Measurements from ENCODE around the gene RASGRF2. TPM values are rescaled to one million over a fixed set of nuclear protein-coding genes. Genes with fewer than 3 reads are reported as not detected.

Gene RASGRF2
- total RNA-seq, 1 experiment from 2014 or later = 9.1 TPM

GRCh38 chr5:80985600-80986228 lies 25.6 kb downstream of the RASGRF2 start:
- POLR2A ChIA-PET (ENCODE audit: low non-redundant PET) = no interaction called here

GRCh38 chr5:80986382-80986781 lies 26.2 kb downstream of the RASGRF2 start:
- Histone ChIP-seq H3K27me3 (replicated peaks; ENCODE audit: insufficient read depth, low read depth, low read length, poor library complexity) (no peaks in the 10 kb centered on the region), H3K4me1 (ENCODE audit: insufficient read depth, low read length, poor library complexity, severe bottlenecking) (peaks cover 9% of the 10 kb centered on the region), H3K27ac (ENCODE audit: low read depth, low read length, poor library complexity, severe bottlenecking) (no peak overlapping the region), H3K9me3 (ENCODE audit: low read depth, low read length, poor library complexity, severe bottlenecking) (no peaks in the 10 kb centered on the region), H3K36me3 (ENCODE audit: insufficient read depth, low read length, poor library complexity, severe bottlenecking) (no peaks in the 10 kb centered on the region), H3K4me3 (ENCODE audit: low read depth, low read length, poor library complexity, severe bottlenecking) (no peak overlapping the region)
- ChIA-PET CTCF (no interaction called here), POLR2A (ENCODE audit: low non-redundant PET) (no interaction called here)
- intact Hi-C loops (cut with micrococcal nuclease; ENCODE audit: unreplicated experiment) = no loop called here
- no TSS peak for BruUV-seq (replicated peaks)
- no peak for TF ChIP-seq EZH2 (IDR thresholded peaks at IDR 0.05; ENCODE audit: borderline replicate concordance, low read depth, low read length, poor library complexity, severe bottlenecking)
- TF ChIP-seq, protein P1, sequence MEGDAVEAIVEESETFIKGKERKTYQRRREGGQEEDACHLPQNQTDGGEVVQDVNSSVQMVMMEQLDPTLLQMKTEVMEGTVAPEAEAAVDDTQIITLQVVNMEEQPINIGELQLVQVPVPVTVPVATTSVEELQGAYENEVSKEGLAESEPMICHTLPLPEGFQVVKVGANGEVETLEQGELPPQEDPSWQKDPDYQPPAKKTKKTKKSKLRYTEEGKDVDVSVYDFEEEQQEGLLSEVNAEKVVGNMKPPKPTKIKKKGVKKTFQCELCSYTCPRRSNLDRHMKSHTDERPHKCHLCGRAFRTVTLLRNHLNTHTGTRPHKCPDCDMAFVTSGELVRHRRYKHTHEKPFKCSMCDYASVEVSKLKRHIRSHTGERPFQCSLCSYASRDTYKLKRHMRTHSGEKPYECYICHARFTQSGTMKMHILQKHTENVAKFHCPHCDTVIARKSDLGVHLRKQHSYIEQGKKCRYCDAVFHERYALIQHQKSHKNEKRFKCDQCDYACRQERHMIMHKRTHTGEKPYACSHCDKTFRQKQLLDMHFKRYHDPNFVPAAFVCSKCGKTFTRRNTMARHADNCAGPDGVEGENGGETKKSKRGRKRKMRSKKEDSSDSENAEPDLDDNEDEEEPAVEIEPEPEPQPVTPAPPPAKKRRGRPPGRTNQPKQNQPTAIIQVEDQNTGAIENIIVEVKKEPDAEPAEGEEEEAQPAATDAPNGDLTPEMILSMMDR (conservative IDR thresholded peaks at IDR 0.05; ENCODE audit: low read depth, low read length) = no peak
- no peak for DNase-seq (ENCODE audit: low spot score)

More at GRCh38 chr5:80985600-80986228, 25.6 kb downstream of the RASGRF2 start:
- CTCF ChIA-PET = no interaction called here
- no peak for DNase-seq (ENCODE audit: low spot score)
- Histone ChIP-seq H3K36me3 (ENCODE audit: insufficient read depth, low read length, poor library complexity, severe bottlenecking) (no peaks in the 10 kb centered on the region), H3K9me3 (ENCODE audit: low read depth, low read length, poor library complexity, severe bottlenecking) (no peaks in the 10 kb centered on the region), H3K27ac (ENCODE audit: low read depth, low read length, poor library complexity, severe bottlenecking) (no peak overlapping the region), H3K4me3 (ENCODE audit: low read depth, low read length, poor library complexity, severe bottlenecking) (no peak overlapping the region), H3K27me3 (replicated peaks; ENCODE audit: insufficient read depth, low read depth, low read length, poor library complexity) (no peaks in the 10 kb centered on the region), H3K4me1 (ENCODE audit: insufficient read depth, low read length, poor library complexity, severe bottlenecking) (peaks cover 9% of the 10 kb centered on the region)
- TF ChIP-seq EZH2 (IDR thresholded peaks at IDR 0.05; ENCODE audit: borderline replicate concordance, low read depth, low read length, poor library complexity, severe bottlenecking) = no peak
- TF ChIP-seq, protein P1 (conservative IDR thresholded peaks at IDR 0.05; ENCODE audit: low read depth, low read length) = no peak
- intact Hi-C loops (cut with micrococcal nuclease; ENCODE audit: unreplicated experiment) = no loop called here
- no TSS peak for BruUV-seq (replicated peaks)

DNA sequence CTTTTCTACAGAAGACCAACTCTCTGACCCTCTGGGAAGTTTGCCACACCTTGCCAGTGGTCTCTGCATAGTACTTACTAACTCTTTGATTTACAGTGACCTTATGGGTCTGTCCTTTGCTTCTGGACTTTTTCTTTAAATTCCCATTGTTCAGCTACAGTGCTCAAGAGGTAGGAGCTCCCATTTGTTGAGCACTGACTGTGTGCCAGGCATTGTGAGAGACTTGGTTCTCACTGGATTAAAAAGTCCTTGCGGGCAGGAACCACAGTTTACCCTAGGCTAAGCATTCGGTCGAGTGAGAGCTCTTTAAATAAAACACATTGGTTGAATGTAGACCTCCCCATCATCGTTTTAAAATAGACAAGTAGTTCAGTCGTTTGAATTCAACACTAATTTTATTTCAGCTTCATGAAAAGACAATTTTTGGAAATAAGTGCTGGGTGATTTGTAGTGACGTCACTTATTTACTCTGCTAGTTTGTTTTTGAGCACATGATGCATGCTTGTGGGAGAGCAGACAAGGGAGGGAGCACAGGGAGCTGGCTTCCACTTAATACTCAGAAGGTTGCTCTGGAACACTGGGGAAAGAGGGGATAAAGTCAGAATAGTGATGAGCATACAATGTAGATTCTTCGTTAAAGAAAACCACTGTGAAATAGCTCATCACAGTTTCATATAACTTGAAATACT lies 27.1 kb downstream of the RASGRF2 start:
- Histone ChIP-seq H3K9me3 (ENCODE audit: low read depth, low read length, poor library complexity, severe bottlenecking) (no peaks in the 10 kb centered on the region), H3K27ac (ENCODE audit: low read depth, low read length, poor library complexity, severe bottlenecking) (no peak overlapping the region), H3K4me1 (ENCODE audit: insufficient read depth, low read length, poor library complexity, severe bottlenecking) (peaks cover 9% of the 10 kb centered on the region), H3K4me3 (ENCODE audit: low read depth, low read length, poor library complexity, severe bottlenecking) (no peak overlapping the region), H3K36me3 (ENCODE audit: insufficient read depth, low read length, poor library complexity, severe bottlenecking) (no peaks in the 10 kb centered on the region), H3K27me3 (replicated peaks; ENCODE audit: insufficient read depth, low read depth, low read length, poor library complexity) (no peaks in the 10 kb centered on the region)
- CTCF ChIA-PET = no interaction called here
- TF ChIP-seq EZH2 (IDR thresholded peaks at IDR 0.05; ENCODE audit: borderline replicate concordance, low read depth, low read length, poor library complexity, severe bottlenecking) = no peak
- TF ChIP-seq, protein P1 (conservative IDR thresholded peaks at IDR 0.05; ENCODE audit: low read depth, low read length) = no peak
- POLR2A ChIA-PET (ENCODE audit: low non-redundant PET) = no interaction called here
- intact Hi-C loops (cut with micrococcal nuclease; ENCODE audit: unreplicated experiment) = no loop called here
- DNase-seq (ENCODE audit: low spot score) = no peak
- no TSS peak for BruUV-seq (replicated peaks)

Data from A673 (cell line).